ENCODE data around the gene NKX1-2. TPM values are rescaled to one million over a fixed set of nuclear protein-coding genes. Genes with fewer than 3 reads are reported as not detected.
A peak's percentile ranks its signal among the peaks of the same experiment; 100 is the strongest.
"Not testable (repeated sequence)": the region's sequence is repeated elsewhere in the genome, so short reads cannot be mapped to it uniquely, and the experiment has no call there.

Gene NKX1-2
- total RNA-seq, 1 donor from 2014 or later = not detected

DNA sequence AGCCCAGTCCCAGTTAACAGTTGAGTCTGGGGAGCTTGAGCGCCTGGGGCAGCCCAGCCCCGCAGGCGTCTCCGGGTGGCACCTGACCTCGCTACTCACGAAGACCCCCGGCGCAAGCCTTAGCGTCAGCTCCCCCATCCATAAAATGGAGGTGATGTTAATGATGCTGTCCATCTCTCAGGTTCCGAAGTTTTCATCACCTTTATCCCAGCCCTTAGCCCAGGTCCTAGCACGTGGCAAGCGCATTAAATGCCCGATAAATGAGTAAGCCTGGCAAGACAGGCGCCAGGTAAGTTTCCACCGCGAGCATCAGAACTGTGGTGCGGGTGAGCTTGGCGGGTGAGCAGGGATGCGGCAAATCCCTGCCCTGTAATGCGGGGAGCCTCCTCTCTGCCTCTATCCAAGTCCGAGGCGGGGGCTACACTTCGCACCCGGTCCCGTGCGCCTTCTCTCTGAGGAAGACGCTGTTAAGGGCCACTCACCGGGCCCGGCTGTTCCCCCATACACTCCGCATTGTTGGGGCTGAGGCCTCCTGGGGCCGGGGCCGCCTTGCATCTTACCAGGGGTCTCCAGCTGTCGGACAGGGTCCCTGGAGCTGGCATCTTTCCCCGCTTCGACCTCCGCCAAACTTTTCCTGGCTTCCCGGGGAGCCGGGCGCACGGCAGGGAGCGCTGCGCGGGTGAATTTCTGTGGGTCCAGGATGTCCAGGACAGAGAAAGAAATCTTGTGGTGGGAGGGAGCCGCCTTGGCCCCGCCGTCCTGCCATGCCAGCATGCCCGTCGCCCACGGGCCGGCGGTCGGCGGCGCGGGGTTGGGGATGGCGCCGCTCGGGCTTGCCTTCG lies 444 bp downstream of the NKX1-2 start:
- DNase-seq (ENCODE audit: low spot score in 2 of 2, unreplicated experiment in 2 of 2) = no peak
- peak overlapping the region; percentile 52 for H3K4me3 Mint-ChIP-seq
- H3K27ac Mint-ChIP-seq = no peak overlapping the region
- TF ChIP-seq, protein P1, sequence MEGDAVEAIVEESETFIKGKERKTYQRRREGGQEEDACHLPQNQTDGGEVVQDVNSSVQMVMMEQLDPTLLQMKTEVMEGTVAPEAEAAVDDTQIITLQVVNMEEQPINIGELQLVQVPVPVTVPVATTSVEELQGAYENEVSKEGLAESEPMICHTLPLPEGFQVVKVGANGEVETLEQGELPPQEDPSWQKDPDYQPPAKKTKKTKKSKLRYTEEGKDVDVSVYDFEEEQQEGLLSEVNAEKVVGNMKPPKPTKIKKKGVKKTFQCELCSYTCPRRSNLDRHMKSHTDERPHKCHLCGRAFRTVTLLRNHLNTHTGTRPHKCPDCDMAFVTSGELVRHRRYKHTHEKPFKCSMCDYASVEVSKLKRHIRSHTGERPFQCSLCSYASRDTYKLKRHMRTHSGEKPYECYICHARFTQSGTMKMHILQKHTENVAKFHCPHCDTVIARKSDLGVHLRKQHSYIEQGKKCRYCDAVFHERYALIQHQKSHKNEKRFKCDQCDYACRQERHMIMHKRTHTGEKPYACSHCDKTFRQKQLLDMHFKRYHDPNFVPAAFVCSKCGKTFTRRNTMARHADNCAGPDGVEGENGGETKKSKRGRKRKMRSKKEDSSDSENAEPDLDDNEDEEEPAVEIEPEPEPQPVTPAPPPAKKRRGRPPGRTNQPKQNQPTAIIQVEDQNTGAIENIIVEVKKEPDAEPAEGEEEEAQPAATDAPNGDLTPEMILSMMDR (IDR thresholded peaks at IDR 0.05; ENCODE audit: unreplicated experiment) = no peak
- no peaks in the 10 kb centered on the region for H3K9me3 Mint-ChIP-seq
- no peaks in the 10 kb centered on the region for H3K36me3 Mint-ChIP-seq
- H3K4me1 Mint-ChIP-seq = peaks cover 19% of the 10 kb centered on the region
- H3K27me3 Mint-ChIP-seq (ENCODE audit: low read depth) = peaks cover 92% of the 10 kb centered on the region

DNA sequence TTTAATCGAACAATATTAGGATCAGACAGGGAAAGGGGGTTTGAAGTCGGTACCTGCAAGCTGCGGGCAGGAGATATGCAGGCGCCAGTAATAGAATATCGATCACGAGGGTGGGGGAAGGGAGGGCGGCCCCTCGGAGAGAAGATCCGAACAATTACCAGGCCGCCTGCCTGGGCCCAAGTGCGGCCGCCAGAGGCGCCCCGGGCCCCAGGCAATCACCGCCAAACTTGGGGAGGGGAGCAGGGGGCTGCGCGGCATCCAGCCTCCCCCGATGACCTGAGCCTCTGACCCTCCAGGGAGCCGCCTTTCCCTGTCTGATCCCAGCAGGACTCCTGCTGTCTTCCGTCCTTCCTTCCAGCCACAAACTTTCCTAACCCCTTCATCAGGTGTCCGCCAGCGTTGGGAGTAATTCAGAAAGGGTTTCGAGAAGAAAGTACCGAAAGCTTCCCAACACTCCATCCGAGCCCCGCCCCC lies 1.1 kb downstream of the NKX1-2 start:
- no peaks in the 10 kb centered on the region for H3K9me3 Mint-ChIP-seq
- no peaks in the 10 kb centered on the region for H3K36me3 Mint-ChIP-seq
- peaks cover 19% of the 10 kb centered on the region for H3K4me1 Mint-ChIP-seq
- H3K27me3 Mint-ChIP-seq (ENCODE audit: low read depth) = peaks cover 90% of the 10 kb centered on the region
- H3K27ac Mint-ChIP-seq = no peak overlapping the region
- no peak for DNase-seq (ENCODE audit: low spot score in 2 of 2, unreplicated experiment in 2 of 2)
- TF ChIP-seq, protein P1 (IDR thresholded peaks at IDR 0.05; ENCODE audit: unreplicated experiment) = no peak
- peak overlapping the region; percentile 52 for H3K4me3 Mint-ChIP-seq

DNA sequence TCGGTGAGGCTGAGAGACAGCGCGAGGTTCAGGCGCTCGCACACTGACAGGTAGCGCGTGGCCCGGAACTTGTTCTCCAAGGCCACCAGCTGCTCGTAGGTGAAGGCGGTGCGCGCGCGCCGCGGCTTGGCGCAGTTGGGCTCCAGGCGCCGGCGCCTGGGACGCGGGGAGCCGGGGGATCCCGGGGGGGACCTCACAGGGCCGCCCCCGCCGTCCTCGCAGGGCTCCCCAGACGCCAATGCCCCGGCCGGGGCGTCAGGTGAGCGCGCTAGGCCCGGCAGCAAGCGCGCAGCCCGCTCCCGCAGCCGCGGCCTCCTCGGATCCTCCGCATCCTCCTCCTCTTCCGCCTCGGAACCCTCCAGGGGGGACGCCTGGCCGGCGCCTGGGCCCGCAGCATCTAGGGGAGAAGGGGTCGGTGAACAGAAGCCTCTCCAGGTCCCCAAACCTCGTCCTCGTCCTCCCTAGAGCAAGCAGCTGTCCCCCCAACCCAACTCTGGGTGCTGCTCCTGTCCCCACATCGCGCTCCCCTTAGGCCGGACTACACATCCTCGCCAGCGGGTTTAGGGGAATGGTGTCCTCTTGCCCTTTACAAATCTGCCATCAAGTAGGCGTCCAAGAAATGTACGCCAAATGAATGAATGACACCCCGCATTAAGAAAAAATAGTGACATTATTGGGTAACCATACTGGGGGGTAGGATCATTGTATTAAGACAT lies 1.9 kb downstream of the NKX1-2 start:
- peaks cover 86% of the 10 kb centered on the region for H3K27me3 Mint-ChIP-seq (ENCODE audit: low read depth)
- H3K4me3 Mint-ChIP-seq = peak overlapping the region; percentile 65
- peak in 1 of 2 experiments; percentile 42 for DNase-seq (ENCODE audit: low spot score in 2 of 2, unreplicated experiment in 2 of 2)
- H3K4me1 Mint-ChIP-seq = peaks cover 19% of the 10 kb centered on the region
- TF ChIP-seq, protein P1 (IDR thresholded peaks at IDR 0.05; ENCODE audit: unreplicated experiment) = no peak
- H3K27ac Mint-ChIP-seq = no peak overlapping the region
- no peaks in the 10 kb centered on the region for H3K9me3 Mint-ChIP-seq
- no peaks in the 10 kb centered on the region for H3K36me3 Mint-ChIP-seq

DNA sequence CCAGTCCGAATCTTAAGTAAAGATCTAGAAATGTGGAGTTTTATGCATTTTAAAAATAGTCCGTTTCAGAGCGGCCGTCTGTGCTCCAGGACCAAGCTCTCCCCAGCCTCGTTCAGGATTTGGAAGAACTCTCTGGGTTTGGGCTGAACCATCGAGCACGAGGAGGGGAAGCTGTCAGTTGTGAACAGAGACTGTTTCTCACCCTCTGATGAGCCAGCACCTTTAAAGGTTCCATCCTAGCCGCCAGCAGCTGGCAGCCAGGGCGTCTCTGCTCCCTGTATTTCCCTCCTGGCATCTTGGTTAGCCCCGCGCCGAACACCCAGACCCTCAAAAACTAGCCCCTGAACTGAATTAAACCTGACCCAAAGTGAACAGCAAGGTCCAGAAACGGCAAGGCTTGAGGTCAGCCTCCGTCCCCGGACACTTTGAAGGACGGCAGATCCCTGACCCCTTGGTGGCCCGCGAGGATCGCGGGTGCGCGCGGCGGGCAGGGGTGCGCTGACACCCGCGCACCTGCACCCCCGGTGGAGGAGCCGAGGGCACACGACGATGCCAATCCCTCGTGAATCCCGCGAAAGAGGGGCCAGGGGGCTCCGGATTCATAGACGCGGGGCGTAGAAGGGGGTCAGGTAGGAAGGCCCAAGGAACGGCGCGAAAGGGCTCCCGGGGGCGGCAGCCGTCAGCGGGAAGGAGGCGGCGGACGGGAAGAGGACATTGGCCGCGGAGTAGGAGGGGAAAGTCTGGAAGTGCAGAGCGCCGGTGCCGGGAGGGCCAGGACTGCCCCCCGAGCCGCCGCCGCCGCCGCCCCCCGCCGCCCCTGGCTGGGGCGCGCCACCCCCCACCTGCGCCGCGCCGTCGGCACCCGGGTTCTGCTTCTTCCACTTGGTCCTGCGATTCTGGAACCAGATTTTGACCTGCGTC lies 2.7 kb downstream of the NKX1-2 start:
- peaks cover 80% of the 10 kb centered on the region for H3K27me3 Mint-ChIP-seq (ENCODE audit: low read depth)
- DNase-seq (ENCODE audit: low spot score in 2 of 2, unreplicated experiment in 2 of 2) = no peak
- H3K4me1 Mint-ChIP-seq = peaks cover 19% of the 10 kb centered on the region
- no peaks in the 10 kb centered on the region for H3K9me3 Mint-ChIP-seq
- H3K36me3 Mint-ChIP-seq = no peaks in the 10 kb centered on the region
- TF ChIP-seq, protein P1 (IDR thresholded peaks at IDR 0.05; ENCODE audit: unreplicated experiment) = no peak
- peak overlapping the region; percentile 62 for H3K4me3 Mint-ChIP-seq
- H3K27ac Mint-ChIP-seq = no peak overlapping the region

DNA sequence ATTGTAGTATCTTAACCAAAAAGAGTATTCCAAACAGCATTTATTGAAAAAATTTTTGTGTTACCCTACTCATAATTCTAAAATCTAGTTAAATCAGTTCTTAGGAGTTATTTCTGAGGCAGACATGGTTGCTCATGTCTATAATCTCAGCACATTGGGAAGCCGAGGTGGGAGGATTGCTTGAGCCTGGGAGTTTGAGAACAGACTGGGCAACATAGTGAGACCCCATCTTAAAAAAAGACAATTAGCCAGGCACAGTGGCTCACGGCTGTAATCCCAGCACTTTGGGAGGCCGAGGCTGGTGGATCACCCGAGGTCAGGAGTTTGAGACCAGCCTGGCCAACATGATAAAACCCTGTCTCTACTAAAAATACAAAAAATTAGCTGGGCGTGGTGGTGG lies 8.1 kb downstream of the NKX1-2 start:
- H3K27me3 Mint-ChIP-seq (ENCODE audit: low read depth) = peaks cover 32% of the 10 kb centered on the region
- not testable (repeated sequence) for DNase-seq (ENCODE audit: low spot score in 2 of 2, unreplicated experiment in 2 of 2); H3K4me1 Mint-ChIP-seq; H3K9me3 Mint-ChIP-seq; H3K4me3 Mint-ChIP-seq; H3K27ac Mint-ChIP-seq; H3K36me3 Mint-ChIP-seq

Measured in mesothelial cell of epicardium (in vitro differentiated cells).